Neural progenitor cell (in vitro differentiated cells): ENCODE measurements around the gene CTSH. TPM values are rescaled to one million over a fixed set of nuclear protein-coding genes. Genes with fewer than 3 reads are reported as not detected.

ENCODE experiments used
- DNase-seq: peaks from one replicate; pipeline ENCODE4 v3.0.0-alpha.2; 2016; ENCODE audit warnings: low spot score
- H2AFZ ChIP-seq: fragments of 200-600 bp; sonication (generic); replicated peaks from 2 replicates; pipeline ENCODE4 v1.6.1; 2016; ENCODE audit warnings: antibody characterized with exemption
- H3F3A ChIP-seq: fragments of 200-600 bp; sonication (generic); 2 replicates; pipeline ENCODE4 v1.6.1; 2016; ENCODE audit warnings: antibody characterized with exemption, low read depth
- H3K27ac ChIP-seq: fragments of 200-600 bp; sonication (generic); 2 replicates; pipeline ENCODE4 v1.5.1; 2016; ENCODE audit warnings: mild to moderate bottlenecking
- H3K27me3 ChIP-seq: fragments of 200-600 bp; sonication (generic); 2 replicates; pipeline ENCODE4 v1.6.1; 2016; ENCODE audit warnings: mild to moderate bottlenecking, moderate library complexity
- H3K36me3 ChIP-seq: fragments of 200-600 bp; sonication (generic); 2 replicates; pipeline ENCODE4 v1.5.1; 2016
- H3K4me1 ChIP-seq: fragments of 200-600 bp; sonication (generic); 2 replicates; pipeline ENCODE4 v1.6.1; 2016; ENCODE audit warnings: mixed run types
- H3K4me2 ChIP-seq: fragments of 200-600 bp; sonication (generic); 2 replicates; pipeline ENCODE4 v1.6.1; 2016
- H3K4me3 ChIP-seq: fragments of 200-600 bp; sonication (generic); 2 replicates; pipeline ENCODE4 v1.5.1; 2016
- H3K79me2 ChIP-seq: fragments of 200-600 bp; sonication (generic); 2 replicates; pipeline ENCODE4 v1.6.1; 2016; ENCODE audit warnings: low read depth
- H3K9ac ChIP-seq: fragments of 200-600 bp; sonication (generic); 2 replicates; pipeline ENCODE4 v1.6.1; 2016
- H3K9me3 ChIP-seq: fragments of 200-600 bp; sonication (generic); 2 replicates; pipeline ENCODE4 v1.5.1; 2016; ENCODE audit warnings: low read depth
- H4K20me1 ChIP-seq: fragments of 200-600 bp; sonication (generic); 2 replicates; pipeline ENCODE4 v1.6.1; 2016; ENCODE audit warnings: low read depth
- H3K27ac Mint-ChIP-seq: 3 replicates; pipeline ENCODE4 v1.8.0; 2021; ENCODE audit warnings: mixed read lengths
- H3K27me3 Mint-ChIP-seq: 2 replicates; pipeline ENCODE4 v1.8.0; 2022; ENCODE audit warnings: low read depth, mild to moderate bottlenecking, inconsistent platforms, moderate library complexity, mixed read lengths; ENCODE audit not compliant: insufficient read depth
- H3K36me3 Mint-ChIP-seq: 3 replicates; pipeline ENCODE4 v1.8.0; 2021; ENCODE audit warnings: mixed read lengths
- H3K4me1 Mint-ChIP-seq: 3 replicates; pipeline ENCODE4 v1.8.0; 2021; ENCODE audit warnings: mixed read lengths
- H3K4me3 Mint-ChIP-seq: 3 replicates; pipeline ENCODE4 v1.8.0; 2021; ENCODE audit warnings: mild to moderate bottlenecking, moderate library complexity, mixed read lengths
- H3K9me3 Mint-ChIP-seq: 3 replicates; pipeline ENCODE4 v1.8.0; 2020; ENCODE audit warnings: mixed read lengths
- EZH2 ChIP-seq: fragments of 200-600 bp; sonication (generic); IDR thresholded peaks from 2 replicates; pipeline ENCODE4 v1.6.1; 2017; ENCODE audit warnings: antibody characterized with exemption, mild to moderate bottlenecking, moderate library complexity
- EZH2phosphoT487 ChIP-seq: fragments of 200-600 bp; sonication (generic); IDR thresholded peaks from 2 replicates; pipeline ENCODE4 v1.6.1; 2017; ENCODE audit warnings: antibody characterized with exemption
- total RNA-seq: library from RNA; depleted of rRNA; stranded (reverse); fragments of >200 nt; gene quantifications from 2 replicates; pipeline ENCODE4 v1.2.3, GENCODE V29; 2015; ENCODE audit warnings: low replicate concordance
- TF ChIP-seq, protein P1 (sequence below): fragments of 200-600 bp; sonication (generic); IDR thresholded peaks from 2 replicates; pipeline ENCODE4 v1.5.1; 2017; ENCODE audit warnings: antibody characterized with exemption, mild to moderate bottlenecking

CTSH gene
- total RNA-seq, 1 donor from 2014 or later: 3.5 TPM

DNA sequence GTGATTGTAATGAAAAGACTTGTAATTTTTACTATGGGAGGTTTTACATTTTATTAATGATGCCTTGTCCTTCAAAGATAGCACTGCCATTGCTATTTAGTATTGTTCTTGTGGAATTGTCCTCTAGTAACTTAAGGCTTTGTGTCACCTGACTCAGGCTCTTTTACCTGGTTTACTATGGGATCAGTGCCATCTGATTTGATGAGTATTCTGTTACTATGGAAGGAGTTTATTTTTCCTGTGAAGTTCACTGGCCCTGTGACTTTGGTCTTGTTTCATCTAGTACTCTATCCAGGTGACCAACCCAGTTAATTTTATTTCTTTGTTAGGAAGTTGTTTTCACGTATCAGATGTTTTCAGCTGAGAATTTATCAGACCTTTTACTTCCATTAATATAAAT, 63.2 kb downstream of the CTSH start:
- no peak for DNase-seq
- no peaks in the 10 kb centered on the region for H3K9me3 Mint-ChIP-seq
- Histone ChIP-seq H3K4me2 (no peak overlapping the region), H2AFZ (no peak overlapping the region), H3K27ac (no peak overlapping the region), H3K9ac (no peak overlapping the region), H3K27me3 (no peaks in the 10 kb centered on the region), H3K4me1 (peaks cover 34% of the 10 kb centered on the region), H3K79me2 (peaks cover 100% of the 10 kb centered on the region), H3K36me3 (peaks cover 36% of the 10 kb centered on the region), H3K4me3 (no peak overlapping the region), H3K9me3 (no peaks in the 10 kb centered on the region), H4K20me1 (peaks cover 100% of the 10 kb centered on the region), H3F3A (peaks cover 25% of the 10 kb centered on the region)
- peaks cover 17% of the 10 kb centered on the region for H3K36me3 Mint-ChIP-seq
- H3K27ac Mint-ChIP-seq: no peak overlapping the region
- H3K4me1 Mint-ChIP-seq: peaks cover 22% of the 10 kb centered on the region
- H3K4me3 Mint-ChIP-seq: no peak overlapping the region
- no peak for TF ChIP-seq EZH2
- TF ChIP-seq, protein P1, sequence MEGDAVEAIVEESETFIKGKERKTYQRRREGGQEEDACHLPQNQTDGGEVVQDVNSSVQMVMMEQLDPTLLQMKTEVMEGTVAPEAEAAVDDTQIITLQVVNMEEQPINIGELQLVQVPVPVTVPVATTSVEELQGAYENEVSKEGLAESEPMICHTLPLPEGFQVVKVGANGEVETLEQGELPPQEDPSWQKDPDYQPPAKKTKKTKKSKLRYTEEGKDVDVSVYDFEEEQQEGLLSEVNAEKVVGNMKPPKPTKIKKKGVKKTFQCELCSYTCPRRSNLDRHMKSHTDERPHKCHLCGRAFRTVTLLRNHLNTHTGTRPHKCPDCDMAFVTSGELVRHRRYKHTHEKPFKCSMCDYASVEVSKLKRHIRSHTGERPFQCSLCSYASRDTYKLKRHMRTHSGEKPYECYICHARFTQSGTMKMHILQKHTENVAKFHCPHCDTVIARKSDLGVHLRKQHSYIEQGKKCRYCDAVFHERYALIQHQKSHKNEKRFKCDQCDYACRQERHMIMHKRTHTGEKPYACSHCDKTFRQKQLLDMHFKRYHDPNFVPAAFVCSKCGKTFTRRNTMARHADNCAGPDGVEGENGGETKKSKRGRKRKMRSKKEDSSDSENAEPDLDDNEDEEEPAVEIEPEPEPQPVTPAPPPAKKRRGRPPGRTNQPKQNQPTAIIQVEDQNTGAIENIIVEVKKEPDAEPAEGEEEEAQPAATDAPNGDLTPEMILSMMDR: no peak
- no peak for TF ChIP-seq EZH2phosphoT487
- H3K27me3 Mint-ChIP-seq: no peaks in the 10 kb centered on the region

DNA sequence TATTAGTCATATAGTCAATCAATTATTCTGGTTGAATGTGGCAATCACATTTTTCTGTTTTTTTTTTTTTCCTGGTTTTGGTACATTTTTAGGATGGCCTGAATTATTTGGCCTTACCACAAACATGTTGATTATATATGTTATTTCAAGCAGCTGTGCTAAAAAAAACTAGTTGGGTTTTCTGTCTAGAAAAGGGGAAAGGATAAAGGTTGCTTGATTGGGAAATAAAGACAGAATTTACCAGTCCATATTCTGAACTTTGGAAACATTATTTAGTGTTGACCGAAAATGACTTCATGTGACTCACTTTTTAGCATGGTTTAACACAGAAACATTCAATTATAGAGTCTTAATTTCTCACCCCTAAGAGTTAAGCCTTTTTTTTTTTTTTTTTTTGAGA, 64.0 kb downstream of the CTSH start:
- H3K27ac Mint-ChIP-seq: no peak overlapping the region
- H4K20me1 ChIP-seq: peaks cover 100% of the 10 kb centered on the region
- peaks cover 15% of the 10 kb centered on the region for H3K36me3 Mint-ChIP-seq

DNA sequence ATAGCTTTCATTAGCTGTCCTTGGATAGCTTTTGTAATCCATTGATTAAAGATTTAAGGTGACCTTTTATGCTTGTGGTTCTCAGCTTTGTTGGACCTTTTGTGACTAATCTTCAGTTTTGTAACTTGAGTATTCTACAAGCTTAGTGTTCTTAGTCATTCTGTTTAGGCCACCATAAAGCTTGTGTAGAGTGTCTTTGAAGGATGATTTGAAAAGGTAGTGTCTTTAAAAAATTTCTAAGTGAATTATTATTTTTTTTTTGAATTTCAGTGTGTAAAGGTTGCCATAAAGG, 64.7 kb downstream of the CTSH start:
- H3K4me2 ChIP-seq: peak overlapping the region; percentile 56
- no peak overlapping the region for H3K27ac ChIP-seq
- H3K9ac ChIP-seq: no peak overlapping the region
- H3K36me3 ChIP-seq: peaks cover 25% of the 10 kb centered on the region
- Mint-ChIP-seq H3K4me3 (no peak overlapping the region), H3K4me1 (peaks cover 29% of the 10 kb centered on the region), H3K27ac (no peak overlapping the region), H3K36me3 (peaks cover 15% of the 10 kb centered on the region), H3K9me3 (no peaks in the 10 kb centered on the region), H3K27me3 (peaks cover 2% of the 10 kb centered on the region)
- H2AFZ ChIP-seq: no peak overlapping the region
- peaks cover 48% of the 10 kb centered on the region for H3K4me1 ChIP-seq
- no peaks in the 10 kb centered on the region for H3K27me3 ChIP-seq
- no peak overlapping the region for H3K4me3 ChIP-seq
- peaks cover 13% of the 10 kb centered on the region for H3F3A ChIP-seq
- DNase-seq: no peak
- H3K9me3 ChIP-seq: no peaks in the 10 kb centered on the region
- TF ChIP-seq EZH2phosphoT487: no peak
- no peak for TF ChIP-seq EZH2
- TF ChIP-seq, protein P1: no peak
- H4K20me1 ChIP-seq: peaks cover 100% of the 10 kb centered on the region
- H3K79me2 ChIP-seq: peaks cover 100% of the 10 kb centered on the region

More for the DNA sequence above, 64.0 kb downstream of the CTSH start:
- H3F3A ChIP-seq: peaks cover 19% of the 10 kb centered on the region
- H3K4me3 ChIP-seq: no peak overlapping the region
- peaks cover 25% of the 10 kb centered on the region for H3K4me1 Mint-ChIP-seq
- no peak for DNase-seq
- H3K9ac ChIP-seq: no peak overlapping the region
- no peaks in the 10 kb centered on the region for H3K27me3 Mint-ChIP-seq
- peaks cover 42% of the 10 kb centered on the region for H3K4me1 ChIP-seq
- H3K4me2 ChIP-seq: no peak overlapping the region
- peaks cover 31% of the 10 kb centered on the region for H3K36me3 ChIP-seq
- no peak overlapping the region for H3K4me3 Mint-ChIP-seq
- H2AFZ ChIP-seq: no peak overlapping the region
- no peak overlapping the region for H3K27ac ChIP-seq
- no peaks in the 10 kb centered on the region for H3K27me3 ChIP-seq
- H3K79me2 ChIP-seq: peaks cover 100% of the 10 kb centered on the region
- TF ChIP-seq, protein P1: no peak
- TF ChIP-seq EZH2phosphoT487 (no peak), EZH2 (no peak)
- H3K9me3 ChIP-seq: no peaks in the 10 kb centered on the region
- H3K9me3 Mint-ChIP-seq: no peaks in the 10 kb centered on the region
